HG03558 (cell line): ENCODE results near the gene STYXL1.
"Not testable (repeated sequence)": the region's sequence is repeated elsewhere in the genome, so short reads cannot be mapped to it uniquely, and the experiment has no call there.

Experiments used
- ATAC-seq: cut with Tn5 transposase; IDR thresholded peaks from one replicate; pipeline ENCODE4 v1.9.1; 2021; ENCODE audit warnings: moderate number of reproducible peaks; ENCODE audit not compliant: unreplicated experiment; ENCODE audit errors: extremely low read depth

The STYXL1 gene, protein sequence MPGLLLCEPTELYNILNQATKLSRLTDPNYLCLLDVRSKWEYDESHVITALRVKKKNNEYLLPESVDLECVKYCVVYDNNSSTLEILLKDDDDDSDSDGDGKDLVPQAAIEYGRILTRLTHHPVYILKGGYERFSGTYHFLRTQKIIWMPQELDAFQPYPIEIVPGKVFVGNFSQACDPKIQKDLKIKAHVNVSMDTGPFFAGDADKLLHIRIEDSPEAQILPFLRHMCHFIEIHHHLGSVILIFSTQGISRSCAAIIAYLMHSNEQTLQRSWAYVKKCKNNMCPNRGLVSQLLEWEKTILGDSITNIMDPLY

DNA sequence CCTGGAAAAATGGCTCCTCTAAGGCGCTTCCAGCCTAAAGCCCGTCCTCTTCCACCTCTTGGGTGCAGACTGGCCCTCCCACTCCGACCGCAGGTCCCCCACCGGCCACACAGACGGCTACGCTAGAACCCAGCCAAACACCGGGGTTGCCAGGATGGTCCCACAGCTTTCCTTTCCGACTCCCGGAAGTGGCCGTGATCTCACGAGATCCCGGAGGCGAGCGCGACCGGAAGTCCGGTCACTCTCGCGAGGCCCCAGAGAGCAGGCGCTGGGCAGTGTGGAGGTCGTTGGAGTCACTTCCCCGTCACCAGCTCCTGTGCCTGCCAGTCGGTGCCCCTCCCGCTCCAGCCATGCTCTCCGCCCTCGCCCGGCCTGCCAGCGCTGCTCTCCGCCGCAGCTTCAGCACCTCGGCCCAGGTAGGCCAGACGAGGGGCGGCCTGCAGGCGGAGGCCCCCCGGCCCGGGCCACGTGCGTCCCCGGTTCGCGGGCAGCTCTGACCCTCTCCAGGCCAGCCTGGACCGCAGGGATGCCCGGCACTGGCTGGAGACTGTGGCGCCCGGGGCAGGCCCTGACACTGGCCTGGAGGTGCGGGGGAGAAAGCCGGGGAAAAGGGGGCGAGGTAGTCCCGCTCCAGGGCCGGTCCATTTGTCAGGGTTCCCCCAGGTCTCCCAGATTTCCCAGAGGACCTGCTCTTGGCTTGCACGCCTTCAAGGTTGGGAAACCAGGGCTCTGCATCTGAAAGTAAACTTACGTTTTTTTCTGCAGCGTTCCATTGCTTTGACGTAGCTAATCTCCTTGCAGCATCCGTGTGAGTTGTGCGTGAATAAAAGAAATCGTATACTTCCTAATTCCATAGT is at the start of gene STYXL1, which contains the start of gene MDH2:
TSS of gene STYXL1 (minus strand) at position 190 of the 857 bp plus-strand sequence. CDS start 17,477 bp downstream, outside the sequence.
TSS of gene MDH2 (plus strand) at position 296 of the 857 bp plus-strand sequence. CDS start at position 351, 55 bp downstream.
- peak; percentile 91 for ATAC-seq

DNA sequence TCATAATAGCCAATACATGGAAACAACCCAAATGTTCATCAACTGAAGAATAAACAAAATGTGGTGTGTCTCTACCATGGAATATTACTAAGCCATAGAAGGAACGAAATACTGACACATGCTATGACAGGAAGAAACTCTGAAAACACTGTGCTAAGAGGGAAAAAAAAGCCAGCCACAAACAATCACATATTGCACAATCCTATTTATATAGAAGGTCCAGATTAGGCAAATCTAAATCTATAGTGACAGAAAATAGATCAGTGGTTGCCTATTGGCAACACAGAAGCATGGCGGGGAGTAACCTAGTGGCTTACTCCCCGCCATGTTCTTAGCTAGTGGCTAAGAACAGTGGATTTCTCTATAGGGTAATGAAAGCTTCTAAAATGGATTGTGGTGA is 48.1 kb upstream of the STYXL1 start:
- no peak for ATAC-seq

DNA sequence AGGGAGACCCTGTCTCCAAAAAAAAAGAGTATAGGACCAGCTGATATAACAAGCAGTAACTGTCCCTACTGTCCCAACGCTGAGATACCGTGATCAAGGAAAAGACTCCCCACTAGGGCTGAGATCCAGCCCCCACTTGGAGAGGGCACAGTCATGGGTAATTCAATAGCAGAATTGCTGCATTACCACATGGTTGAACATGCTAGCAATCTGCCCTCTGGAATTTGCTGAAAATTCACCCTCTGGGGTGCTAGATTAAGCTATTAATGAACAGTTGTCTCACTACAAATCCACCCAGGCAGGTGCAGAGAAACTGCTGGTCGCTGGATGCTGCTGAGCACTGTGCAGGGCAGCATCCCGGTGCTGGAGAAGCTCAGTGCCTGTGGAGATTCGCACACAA is 46.5 kb upstream of the STYXL1 start:
- not testable (repeated sequence) for ATAC-seq

DNA sequence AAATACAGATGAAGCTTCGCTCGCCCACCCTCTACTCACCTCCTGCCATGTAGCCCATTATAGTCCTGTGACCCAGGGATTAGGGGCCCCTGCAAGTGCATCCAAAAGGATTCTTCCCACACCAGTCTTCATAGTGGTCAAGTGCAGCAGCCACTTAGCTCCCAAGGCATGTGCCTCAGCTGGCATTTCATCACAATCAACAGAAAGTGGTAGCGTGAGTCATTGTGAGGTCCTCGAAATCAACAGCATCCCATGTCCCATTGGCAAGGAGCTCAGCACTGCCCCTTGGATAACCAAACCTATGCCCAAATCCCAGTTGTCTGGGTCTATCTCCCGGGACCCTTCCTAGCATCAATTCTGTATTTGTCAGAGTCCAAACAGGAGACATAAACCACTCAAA is 45.7 kb upstream of the STYXL1 start:
- ATAC-seq = not testable (repeated sequence)

DNA sequence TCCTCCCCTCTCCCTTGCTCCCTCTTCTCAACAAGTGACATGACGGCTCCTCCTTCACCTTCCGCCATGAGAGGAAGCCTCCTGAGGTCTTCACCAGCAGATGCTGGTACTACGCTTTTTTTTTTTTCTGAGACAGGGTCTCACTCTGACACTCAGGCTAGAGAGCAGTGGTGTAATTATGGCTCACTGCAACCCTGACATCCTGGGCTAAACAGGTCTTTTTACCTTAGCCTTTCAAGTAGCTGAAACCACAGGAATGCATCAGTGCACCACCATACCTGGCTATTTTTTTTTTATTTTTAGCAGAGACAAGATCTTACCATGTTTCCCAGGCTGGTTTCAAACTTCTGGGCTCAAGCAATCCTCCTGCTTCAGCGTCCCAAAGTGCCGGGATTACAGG is 43.7 kb upstream of the STYXL1 start:
- no peak for ATAC-seq

DNA sequence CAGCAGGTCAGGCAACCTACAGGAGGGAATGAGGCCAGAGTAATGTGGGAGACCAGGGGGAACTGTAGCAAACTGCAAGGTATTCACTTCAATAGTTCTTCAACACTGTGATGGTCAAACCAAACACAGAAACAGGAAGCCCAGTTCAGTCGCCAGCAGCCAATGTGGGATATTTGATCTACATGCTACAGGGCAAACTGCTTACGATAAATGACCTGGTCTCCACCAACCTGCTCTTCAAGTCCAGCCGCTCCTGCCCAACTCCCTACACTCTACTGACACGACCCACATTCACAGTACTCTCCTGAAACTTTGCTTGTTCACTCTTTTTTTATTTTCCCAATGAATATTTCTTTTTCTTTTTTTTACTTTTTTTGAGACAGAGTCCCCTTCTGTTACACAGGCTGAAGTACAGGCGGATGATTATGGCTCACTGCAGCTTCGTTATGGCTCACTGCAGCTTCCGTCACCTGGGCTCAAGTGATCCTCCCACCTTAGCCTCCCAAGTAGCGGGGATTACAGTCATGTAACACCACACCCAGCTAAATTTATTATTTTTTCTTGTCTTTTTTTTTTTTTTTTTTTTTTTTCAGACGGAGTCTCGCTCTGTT is 42.2 kb upstream of the STYXL1 start:
- no peak for ATAC-seq

DNA sequence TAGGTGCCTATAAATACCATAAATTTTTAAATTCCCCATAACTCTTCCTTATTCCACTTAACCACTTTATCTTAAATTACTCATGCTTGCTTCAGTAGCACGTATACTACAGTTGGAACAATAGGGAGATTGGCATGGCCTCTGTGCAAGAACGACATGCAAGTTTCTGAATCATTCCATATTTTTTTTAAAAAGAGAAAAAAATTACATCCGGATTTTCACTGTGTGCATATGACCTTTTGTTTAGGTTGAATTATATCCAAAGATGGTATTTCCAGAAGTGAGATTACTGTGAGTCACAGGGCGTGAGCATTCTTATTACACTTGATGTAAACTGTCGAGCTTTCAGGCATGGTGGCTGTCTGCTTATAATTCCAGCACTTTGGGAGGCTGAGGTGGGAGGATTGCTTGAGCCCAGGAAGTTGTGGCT is 39.6 kb upstream of the STYXL1 start:
- ATAC-seq = not testable (repeated sequence)

DNA sequence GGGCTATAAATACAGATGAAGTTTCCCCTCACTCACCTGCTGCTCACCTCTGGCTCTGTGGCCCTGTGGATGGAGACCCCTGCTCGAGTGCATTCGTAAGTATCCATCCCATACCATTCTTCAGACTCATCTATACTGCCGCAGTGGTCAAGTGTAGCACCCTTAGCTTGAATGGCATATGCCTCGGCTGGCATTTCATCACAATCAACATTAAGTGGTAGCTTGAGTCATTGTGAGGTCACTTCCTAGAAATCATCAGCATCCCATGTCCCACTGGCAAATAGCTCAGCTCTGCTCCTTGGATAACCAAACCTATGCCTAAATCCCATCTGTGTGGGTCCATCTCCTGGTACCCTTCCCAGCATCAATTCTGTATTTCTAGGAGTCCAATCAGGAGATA is 38.3 kb upstream of the STYXL1 start:
- ATAC-seq = no peak

DNA sequence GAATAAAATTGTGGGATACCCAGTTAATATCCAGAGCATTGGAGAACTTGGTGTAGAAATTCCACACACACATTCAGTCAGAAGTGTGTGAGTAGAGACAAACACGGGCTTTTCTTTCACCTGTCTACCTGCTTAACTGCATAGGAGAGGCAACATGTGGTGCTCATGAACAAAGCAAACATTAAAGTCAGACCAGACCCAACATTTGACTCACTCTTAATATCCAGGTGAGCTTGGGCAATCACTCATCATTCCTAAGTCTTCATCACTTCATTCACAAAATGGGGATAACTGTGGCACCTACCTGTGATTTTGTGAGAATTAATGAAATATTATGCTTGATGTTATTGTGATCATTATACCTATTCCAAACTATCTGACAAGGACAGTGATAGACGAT is 36.3 kb upstream of the STYXL1 start:
- ATAC-seq = not testable (repeated sequence)

DNA sequence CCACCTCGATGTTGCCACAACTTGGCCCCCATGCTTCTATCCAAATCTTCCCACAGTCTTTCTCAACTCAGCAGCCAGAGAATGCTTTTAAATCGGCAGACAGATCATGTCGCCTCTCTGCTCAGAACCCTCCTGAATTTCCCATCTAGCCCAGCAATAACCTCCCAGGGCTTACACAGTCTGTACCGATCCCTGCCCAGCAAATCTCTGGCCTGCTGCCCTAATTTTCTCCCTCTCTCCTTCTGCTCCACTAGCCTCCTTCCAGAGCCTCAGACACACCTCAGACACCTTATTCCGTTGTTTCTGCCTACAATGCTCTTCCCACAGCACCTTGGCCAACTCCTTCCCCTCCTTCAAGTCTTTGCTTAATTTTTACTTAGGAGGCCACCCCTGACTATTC is 32.4 kb upstream of the STYXL1 start:
- no peak for ATAC-seq

DNA sequence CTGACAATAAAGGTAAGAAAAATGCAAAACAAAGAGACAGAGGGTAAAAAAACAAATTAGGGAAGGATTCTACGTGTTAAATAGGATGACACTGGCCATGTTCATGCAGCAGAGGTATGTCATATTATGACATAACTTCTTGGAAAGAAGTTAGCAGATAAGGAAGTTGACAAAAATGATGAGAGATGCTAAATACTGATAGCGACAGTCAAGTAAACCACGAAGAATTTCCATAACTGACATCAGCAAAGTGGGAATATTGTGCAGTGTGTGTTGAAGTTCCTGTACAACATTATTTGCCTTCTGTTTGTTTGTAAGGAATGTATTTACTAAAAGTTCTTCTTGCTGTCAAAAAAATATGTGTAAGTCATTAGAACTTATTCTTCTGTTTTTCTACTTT is 29.6 kb upstream of the STYXL1 start:
- no peak for ATAC-seq

DNA sequence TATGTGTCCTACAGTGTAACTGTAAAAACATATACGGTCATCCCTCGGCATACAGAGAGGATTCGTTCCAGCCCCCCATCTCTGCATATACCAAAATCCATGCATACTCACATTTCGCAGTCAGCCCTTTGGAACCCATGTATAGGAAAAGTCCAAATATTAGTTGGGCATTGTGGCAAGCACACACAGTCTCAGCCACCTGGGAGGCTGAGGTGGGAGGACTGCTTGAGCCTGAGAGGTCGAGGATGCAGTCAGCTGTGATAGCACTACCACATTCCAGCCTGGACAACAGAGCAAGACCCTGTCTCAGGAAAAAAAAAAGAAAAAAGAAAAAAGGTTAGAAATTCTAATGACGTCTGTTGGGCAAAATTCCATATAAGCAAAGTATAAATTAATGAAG is 29.2 kb upstream of the STYXL1 start:
- ATAC-seq = no peak

DNA sequence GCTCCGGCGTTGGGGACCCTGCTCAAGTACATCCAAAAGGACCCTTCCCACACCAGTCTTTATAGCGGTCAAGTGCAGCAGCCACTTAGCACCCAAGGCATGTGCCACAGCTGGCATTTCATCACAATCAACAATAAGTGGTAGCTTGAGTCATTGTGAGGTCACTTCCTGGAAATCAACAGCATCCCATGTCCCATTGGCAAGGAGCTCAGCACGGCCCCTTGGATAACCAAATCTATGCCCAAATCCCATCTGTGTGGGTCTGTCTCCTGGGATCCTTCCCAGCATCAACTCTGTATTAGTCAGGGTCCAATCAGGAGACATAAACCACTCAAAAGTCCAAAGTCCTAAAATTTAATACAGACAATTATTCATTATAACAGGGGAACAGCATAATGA is 27.2 kb upstream of the STYXL1 start:
- no peak for ATAC-seq

DNA sequence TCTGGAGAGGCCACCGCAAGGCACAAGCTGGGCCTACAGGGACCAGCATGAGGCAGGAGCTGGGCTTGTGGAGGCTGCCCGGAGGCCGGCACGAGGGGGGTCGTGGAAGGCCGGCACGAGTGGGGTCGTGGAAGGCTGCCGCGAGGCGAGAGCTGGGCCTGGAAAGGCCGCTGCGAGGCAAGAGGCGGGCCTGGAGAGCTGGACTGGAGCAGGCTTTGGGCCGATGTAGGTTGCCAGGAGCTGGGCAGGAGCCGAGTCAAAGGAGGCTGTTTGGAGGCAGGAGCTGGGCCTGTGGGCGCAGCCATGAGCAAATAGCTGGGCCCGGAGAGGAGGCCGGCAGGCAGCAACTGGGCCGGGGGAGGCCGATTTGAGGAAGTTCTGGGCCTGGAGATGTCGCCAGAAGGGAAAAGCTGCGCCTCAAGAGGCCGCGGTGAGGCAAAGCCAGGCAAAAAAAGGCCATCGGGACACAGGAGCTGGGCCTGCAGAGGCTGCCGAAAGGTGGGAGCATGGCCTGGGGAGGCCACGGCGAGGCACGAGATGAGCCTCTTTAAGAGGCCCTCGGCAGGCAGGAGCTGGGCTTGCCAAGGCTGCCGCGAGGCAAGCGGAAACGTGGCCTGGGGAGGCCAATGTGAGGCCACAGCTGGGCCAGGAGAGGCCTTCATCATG is 26.6 kb upstream of the STYXL1 start:
- ATAC-seq = no peak

DNA sequence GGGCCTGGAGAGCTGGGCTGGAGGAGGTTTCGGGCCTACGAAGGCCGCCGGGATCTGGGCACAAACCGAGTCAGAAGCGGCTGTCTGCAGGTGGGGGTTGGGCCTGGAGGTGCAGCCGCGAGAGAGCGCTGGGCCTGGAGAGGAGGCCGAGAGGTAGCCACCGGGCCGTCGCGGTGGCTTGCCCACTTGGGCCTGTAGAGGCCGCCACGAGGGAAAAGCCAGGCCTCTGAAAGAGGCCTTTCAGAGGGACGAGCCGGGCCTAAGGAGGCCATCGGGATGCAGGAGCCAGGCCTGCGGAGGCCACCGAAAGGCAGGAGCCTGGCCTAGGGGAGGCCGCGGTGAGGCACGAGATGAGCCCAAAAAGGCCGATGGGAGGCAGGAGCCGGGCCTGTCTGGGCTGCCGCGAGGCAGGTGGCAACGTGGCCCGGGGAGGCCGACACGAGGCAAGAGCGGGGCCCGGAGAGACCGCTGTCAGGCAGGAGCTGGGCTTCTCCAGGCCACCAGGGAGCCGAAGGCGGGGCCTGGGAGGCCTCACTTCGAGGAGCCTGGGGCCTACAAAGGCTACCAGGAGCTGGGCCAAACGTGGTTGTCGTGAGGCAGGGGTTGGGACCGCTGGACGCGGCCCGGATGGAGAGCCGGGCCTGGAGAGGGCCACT is 25.7 kb upstream of the STYXL1 start:
- no peak for ATAC-seq

DNA sequence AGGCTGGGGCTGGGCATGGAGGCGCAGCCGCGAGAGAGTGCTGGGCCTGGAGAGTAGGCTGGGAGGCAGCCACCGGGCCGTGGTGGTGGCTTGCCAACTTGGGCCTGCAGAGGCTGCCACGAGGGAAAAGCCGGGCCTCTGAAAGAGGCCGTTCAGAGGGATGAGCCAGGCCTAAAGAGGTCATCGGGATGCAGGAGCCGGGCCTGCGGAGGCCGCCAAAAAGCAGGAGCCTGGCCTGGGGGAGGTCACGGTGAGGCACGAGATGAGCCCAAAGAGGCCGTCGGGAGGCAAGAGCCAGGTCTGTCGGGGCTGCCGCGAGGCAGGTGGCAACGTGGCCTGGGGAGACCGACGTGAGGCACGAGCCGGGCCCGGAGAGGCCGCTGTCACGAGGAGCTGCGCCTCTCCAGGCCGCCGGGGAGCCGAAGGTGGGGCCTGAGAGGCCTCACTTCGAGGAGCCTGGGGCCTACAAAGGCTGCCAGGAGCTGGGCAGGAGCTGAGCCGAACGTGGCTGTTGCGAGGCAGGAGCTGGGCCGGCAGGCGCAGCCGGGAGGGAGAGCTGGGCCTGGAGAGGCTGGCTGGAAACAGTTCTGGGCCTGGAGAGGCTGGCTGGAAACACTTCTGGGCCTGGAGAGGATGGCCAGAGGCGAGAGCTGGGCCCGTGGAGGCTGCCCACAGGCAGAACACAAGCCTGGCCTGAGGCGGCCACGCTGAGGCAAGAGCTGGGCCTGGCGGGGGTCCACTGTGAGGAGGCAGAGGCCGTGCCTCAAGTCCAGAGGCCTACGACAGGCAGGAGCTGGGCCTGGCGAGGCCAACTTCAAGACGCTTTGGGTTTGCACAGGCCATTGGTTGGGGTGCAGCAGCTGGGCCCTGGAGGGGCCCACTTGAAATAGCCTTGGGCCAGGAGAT is 24.7 kb upstream of the STYXL1 start:
- ATAC-seq = no peak

DNA sequence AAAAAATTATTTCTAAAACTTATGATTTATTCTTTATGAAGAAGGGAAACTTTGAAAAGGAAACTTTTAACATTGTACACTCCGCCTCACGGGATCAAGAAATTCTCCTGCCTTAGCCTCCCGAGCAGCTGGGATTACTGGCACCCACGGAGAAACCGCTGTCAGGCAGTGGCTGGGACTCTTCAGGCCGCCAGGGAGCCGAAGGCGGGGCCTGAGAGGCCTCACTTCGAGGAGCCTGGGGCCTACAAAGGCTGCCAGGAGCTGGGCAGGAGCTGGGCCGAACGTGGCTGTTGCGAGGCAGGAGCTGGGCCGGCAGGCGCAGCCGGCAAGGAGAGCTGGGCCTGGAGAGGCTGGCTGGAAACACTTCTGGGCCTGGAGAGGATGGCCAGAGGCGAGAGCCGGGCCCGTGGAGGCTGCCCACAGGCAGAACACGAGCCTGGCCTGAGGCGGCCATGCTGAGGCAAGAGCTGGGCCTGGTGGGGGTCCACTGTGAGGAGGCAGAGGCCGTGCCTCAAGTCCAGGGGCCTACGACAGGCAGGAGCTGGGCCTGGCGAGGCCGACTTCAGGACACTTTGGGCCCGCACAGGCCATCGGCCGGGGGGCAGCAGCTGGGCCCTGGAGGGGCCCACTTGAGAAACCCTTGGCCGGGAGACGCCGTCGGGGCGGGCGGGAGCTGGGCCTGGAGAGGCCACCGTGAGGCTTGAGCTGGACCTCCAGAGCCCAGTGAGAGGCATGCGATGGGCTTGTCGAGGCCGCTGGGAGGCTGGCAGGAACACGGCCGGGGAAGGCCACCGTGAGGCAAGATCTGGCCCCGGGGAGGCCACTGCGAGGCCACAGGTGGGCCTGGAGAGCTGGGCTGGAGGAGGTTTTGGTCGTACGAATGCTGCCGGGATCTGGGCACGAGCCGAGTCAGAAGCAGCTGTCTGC is 23.8 kb upstream of the STYXL1 start:
- no peak for ATAC-seq

DNA sequence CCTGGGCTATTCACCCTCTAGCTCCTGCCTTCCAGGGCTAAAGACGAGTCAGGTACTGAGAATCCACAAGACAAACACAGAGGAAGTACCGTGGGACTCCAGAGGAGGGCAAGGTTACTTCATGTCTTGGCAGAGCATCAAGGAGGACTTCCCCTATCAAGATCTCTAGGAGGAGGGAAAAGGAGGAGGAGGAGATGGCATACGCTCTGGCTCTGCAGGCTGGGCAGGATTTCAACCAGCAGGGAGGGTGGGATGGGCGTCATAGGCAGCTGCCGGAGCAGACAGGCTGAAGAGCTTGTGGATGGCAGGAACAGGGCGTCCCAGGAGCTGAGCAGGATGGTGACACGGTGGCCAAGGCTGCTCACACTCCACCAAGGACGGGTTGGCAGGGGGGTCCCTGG is 21.4 kb upstream of the STYXL1 start:
- ATAC-seq = no peak
